Omental fat pad (tissue), 4 donors: ENCODE data around the gene CELF2. TPM values are rescaled to one million over a fixed set of nuclear protein-coding genes. Genes with fewer than 3 reads are reported as not detected.

ENCODE experiments used
- ATAC-seq: fragments of 150-250 bp; one replicate; pipeline ENCODE4 v1.9.1; 2016; ENCODE audit warnings: mild to moderate bottlenecking, moderate library complexity; ENCODE audit not compliant: low FRiP score
- DNase-seq: peaks from one replicate; pipeline ENCODE4 v3.0.0-alpha.2; 2019; ENCODE audit warnings: low spot score
- CTCF ChIP-seq, 3 donors: fragments of 450-650 bp; IDR thresholded peaks; one replicate each; pipeline ENCODE4 v1.5.1; 2016 to 2017; ENCODE audit warnings: antibody characterized with exemption in 3 of 3, mild to moderate bottlenecking in 3 of 3, moderate library complexity in 2 of 3
- total RNA-seq, 4 donors: library from RNA; depleted of rRNA; stranded (reverse); fragments of >200 nt; gene quantifications; one replicate each; pipeline ENCODE4 v1.1.0, GENCODE V29; 2016

Gene CELF2
- total RNA-seq, 4 donors from 2014 or later, result 81.7 to 116 (median 104) TPM

- no peak for TF ChIP-seq CTCF (IDR thresholded peaks at IDR 0.05)
Measured at GRCh38 chr10:11328264-11329061, 310.8 kb downstream of the CELF2 start.

DNA sequence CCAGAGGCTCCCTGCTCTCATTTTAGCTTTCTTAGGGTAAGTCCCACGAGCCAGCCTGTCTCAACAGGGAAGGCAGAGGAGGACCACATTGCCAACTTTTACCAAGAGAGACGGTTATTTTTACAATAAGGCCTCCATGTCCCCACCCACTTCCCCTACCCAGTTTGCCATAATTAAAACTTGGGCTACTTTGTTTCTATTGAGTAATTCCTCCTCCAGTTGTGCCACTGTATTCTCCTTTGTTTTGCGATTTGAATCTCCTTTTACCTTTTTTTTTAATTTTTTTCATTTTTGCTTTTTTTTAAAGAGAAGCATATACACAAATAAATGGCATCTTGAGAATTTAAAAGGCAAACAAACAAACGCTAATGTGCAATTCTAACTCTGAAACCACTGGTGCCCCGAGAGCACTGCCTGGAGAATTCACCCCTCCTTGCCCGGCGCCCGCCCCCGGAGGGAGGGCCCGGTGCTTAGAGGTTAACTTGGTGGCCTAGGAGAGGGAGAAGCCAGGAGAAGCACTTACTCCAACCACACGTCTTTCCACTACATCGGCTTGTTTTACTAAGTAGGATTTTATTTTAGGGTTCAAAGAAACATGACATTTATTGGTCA lies 311.5 kb downstream of the CELF2 start:
- ATAC-seq (no peak), DNase-seq (no peak)
- TF ChIP-seq CTCF (IDR thresholded peaks at IDR 0.05), result no peak

More at GRCh38 chr10:11328264-11329061, 310.8 kb downstream of the CELF2 start:
- DNase-seq (no peak), ATAC-seq (no peak)

- ATAC-seq (no peak), DNase-seq (no peak)
- TF ChIP-seq CTCF (IDR thresholded peaks at IDR 0.05), result no peak
Measured at GRCh38 chr10:11330383-11331045, 312.8 kb downstream of the CELF2 start.

DNA sequence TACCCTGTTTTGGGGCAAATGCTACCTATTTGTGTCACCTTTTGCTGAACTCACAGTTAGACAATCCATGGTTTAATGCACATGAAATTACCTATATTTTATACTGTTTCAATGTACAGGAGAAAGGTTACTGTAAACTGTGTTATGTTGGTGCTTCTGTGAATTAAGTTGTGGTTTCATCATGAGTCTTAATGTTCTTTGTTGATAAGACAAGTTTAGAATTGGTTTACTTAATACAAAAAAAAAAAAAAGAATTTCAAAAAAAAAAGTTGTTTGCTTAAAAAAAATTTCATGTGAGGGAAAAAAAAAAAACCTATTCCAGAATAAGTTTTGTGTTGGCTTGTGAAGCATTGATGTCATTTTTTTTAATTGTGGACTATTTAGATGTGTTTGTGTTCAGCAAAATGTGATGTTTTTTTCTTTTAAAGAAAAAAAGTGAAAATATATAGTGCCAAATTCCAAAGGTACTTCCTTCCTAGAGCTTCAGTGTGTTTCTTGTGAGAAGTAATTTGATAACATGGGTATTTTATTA lies 313.4 kb downstream of the CELF2 start:
- ATAC-seq, result no peak
- no peak for DNase-seq
- no peak for TF ChIP-seq CTCF (IDR thresholded peaks at IDR 0.05)

GRCh38 chr10:11331726-11332125 lies 314.1 kb downstream of the CELF2 start:
- TF ChIP-seq CTCF (IDR thresholded peaks at IDR 0.05), result no peak
- DNase-seq (no peak), ATAC-seq (no peak)

DNA sequence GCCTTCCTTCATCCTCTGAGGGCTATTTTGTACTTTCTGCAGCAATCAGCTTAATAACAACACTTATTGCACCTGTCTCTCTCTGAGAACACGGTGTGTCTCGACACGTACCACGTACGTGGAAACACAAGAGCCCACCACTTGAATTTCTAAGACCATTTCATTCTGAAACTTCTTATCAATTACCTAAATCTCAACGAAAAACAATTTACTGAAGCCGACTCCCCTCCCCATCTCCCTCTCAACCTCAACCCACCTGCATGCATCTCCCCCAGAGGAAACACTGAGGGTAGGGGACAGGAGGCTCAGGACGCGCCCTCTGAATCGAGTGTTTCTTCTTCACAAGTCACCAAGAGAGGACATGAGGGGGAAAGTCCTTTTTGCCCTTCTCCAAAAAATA lies 315.2 kb downstream of the CELF2 start:
- TF ChIP-seq CTCF (IDR thresholded peaks at IDR 0.05), result no peak
- ATAC-seq, result no peak
- no peak for DNase-seq
